ENCODE data around the gene DERL3.

GRCh38 chr22:23845265-23846080 is 6.7 kb upstream of the DERL3 start:
- no peak for TF ChIP-seq EZH2 (IDR thresholded peaks at IDR 0.05; ENCODE audit: insufficient read depth, poor library complexity, severe bottlenecking)
- TF ChIP-seq EZH2phosphoT487 (IDR thresholded peaks at IDR 0.05; ENCODE audit: insufficient read depth, low read depth) = no peak

All from GM23248 (cell line).